NCI-H146 treated with DMSO at 0.1 percent for 48 hours (cell line): Measurements from ENCODE around the gene GRM8.

Experiments used
- DNase-seq: peaks from one replicate; lab custom pipeline; 2025; ENCODE audit not compliant: unreplicated experiment; lab: John Stamatoyannopoulos, UW

Gene GRM8

GRCh38 chr7:126450269-126450671, 802.5 kb downstream of the GRM8 start:
- no peak for DNase-seq

GRCh38 chr7:126449611-126450268, 803.0 kb downstream of the GRM8 start:
- DNase-seq = no peak

- no peak for DNase-seq
Measured at GRCh38 chr7:126447984-126448383, 804.8 kb downstream of the GRM8 start.

- DNase-seq = no peak
Measured at GRCh38 chr7:126445991-126446390, 806.8 kb downstream of the GRM8 start.

- DNase-seq = no peak
Measured at GRCh38 chr7:126443951-126444350, 808.8 kb downstream of the GRM8 start.

GRCh38 chr7:126442908-126443307, 809.8 kb downstream of the GRM8 start:
- DNase-seq = no peak

- no peak for DNase-seq
Measured at GRCh38 chr7:126441745-126442144, 811.0 kb downstream of the GRM8 start.

- no peak for DNase-seq
Measured at GRCh38 chr7:126440542-126440941, 812.2 kb downstream of the GRM8 start.

- no peak for DNase-seq
Measured at GRCh38 chr7:126436213-126436868, 816.4 kb downstream of the GRM8 start.

- no peak for DNase-seq
Measured at GRCh38 chr7:126426652-126427051, 826.1 kb downstream of the GRM8 start.

- DNase-seq = no peak
Measured at GRCh38 chr7:126424985-126425384, 827.8 kb downstream of the GRM8 start.

- DNase-seq = no peak
Measured at GRCh38 chr7:126419047-126419446, 833.7 kb downstream of the GRM8 start.

GRCh38 chr7:126411821-126412383, 840.8 kb downstream of the GRM8 start:
- DNase-seq = no peak

GRCh38 chr7:126411032-126411820, 841.5 kb downstream of the GRM8 start:
- no peak for DNase-seq

GRCh38 chr7:126403040-126403439, 849.7 kb downstream of the GRM8 start:
- no peak for DNase-seq

GRCh38 chr7:126401918-126402317, 850.8 kb downstream of the GRM8 start:
- no peak for DNase-seq

GRCh38 chr7:126398851-126399529, 853.8 kb downstream of the GRM8 start:
- no peak for DNase-seq

- DNase-seq = no peak
Measured at GRCh38 chr7:126398285-126398684, 854.5 kb downstream of the GRM8 start.

GRCh38 chr7:126394406-126394805, 858.3 kb downstream of the GRM8 start:
- DNase-seq = no peak
